A549 (cell line): ENCODE data around the gene MACC1. TPM values are rescaled to one million over a fixed set of nuclear protein-coding genes. Genes with fewer than 3 reads are reported as not detected.

Experiments
- ATAC-seq, 2 experiments: fragments of 200-7000 bp in 1 of 2; fragments of >200 bp in 1 of 2; cut with Nextera tagmentation in 1 of 2; cut with Tn5 transposase in 1 of 2; 3 replicates each; pipeline versions ENCODE4 v1.8.0 to v1.9.1; 2018 to 2020; ENCODE audit warnings: mild to moderate bottlenecking in 1 of 2, moderate library complexity in 1 of 2
- CTCF ChIA-PET: fragments of 300-600 bp; sonication (Branson Sonifier 250); formaldehyde crosslinking; extraction: SDS; loops from one replicate; lab custom pipeline; 2021; ENCODE audit warnings: antibody characterized with exemption, inconsistent platforms; lab: Yijun Ruan, JAX
- POLR2A ChIA-PET: fragments of 350-600 bp; formaldehyde crosslinking; extraction: SDS; loops from one replicate; lab custom pipeline; 2021; ENCODE audit warnings: antibody characterized with exemption, inconsistent platforms; lab: Yijun Ruan, JAX
- DNase-seq, 2 experiments: peaks; one replicate each; pipeline versions ENCODE4 v3.0.0 to v3.0.0-alpha.2; 2011 to 2016; ENCODE audit warnings: low read depth in 1 of 2, low spot score in 1 of 2
- FAIRE-seq: peaks from 2 replicates; lab custom pipeline; 2011; peaks lifted over from hg19 to GRCh38; lab: Jason Lieb, UNC
- H3K27ac ChIP-seq, 2 experiments: fragments of >200 bp; sonication (Bioruptor Twin); formaldehyde crosslinking; 3 replicates each; pipeline ENCODE4 v1.5.1; 2016 to 2017
- H3K4me1 ChIP-seq: fragments of >200 bp; sonication (Bioruptor Twin); formaldehyde crosslinking; 3 replicates; pipeline ENCODE4 v1.6.1; 2016
- H3K4me2 ChIP-seq: fragments of >200 bp; sonication (Bioruptor Twin); formaldehyde crosslinking; 3 replicates; pipeline ENCODE4 v1.6.1; 2016
- H3K4me3 ChIP-seq: fragments of >200 bp; sonication (Bioruptor Twin); formaldehyde crosslinking; 3 replicates; pipeline ENCODE4 v1.5.1; 2016
- H3K9me3 ChIP-seq: fragments of >200 bp; sonication (Bioruptor Twin); formaldehyde crosslinking; 3 replicates; pipeline ENCODE4 v1.6.1; 2016
- BCL3 ChIP-seq: fragments of >200 bp; sonication (Bioruptor Twin); formaldehyde crosslinking; IDR thresholded peaks from 3 replicates; pipeline ENCODE4 v1.6.1; 2016
- BHLHE40 ChIP-seq: IDR thresholded peaks from 2 replicates; pipeline ENCODE4 v1.6.1; 2012; ENCODE audit warnings: low read depth, low read length, inconsistent platforms
- CBX2 ChIP-seq: fragments of 200-600 bp; sonication (generic); IDR thresholded peaks from 2 replicates; pipeline ENCODE4 v1.6.1; 2016; ENCODE audit warnings: low read depth, mild to moderate bottlenecking, borderline replicate concordance
- CBX8 ChIP-seq: fragments of 200-600 bp; sonication (generic); IDR thresholded peaks from 2 replicates; pipeline ENCODE4 v1.6.1; 2016
- CHD2 ChIP-seq: fragments of 150-350 bp; IDR thresholded peaks from 2 replicates; pipeline ENCODE4 v1.6.1; 2014; ENCODE audit warnings: low read length; ENCODE audit not compliant: partially characterized antibody
- CHD4 ChIP-seq: fragments of 200-600 bp; sonication (generic); IDR thresholded peaks from 2 replicates; pipeline ENCODE4 v1.6.1; 2016; ENCODE audit warnings: antibody characterized with exemption, mild to moderate bottlenecking, borderline replicate concordance
- CTCF ChIP-seq: fragments of >200 bp; sonication (Bioruptor Twin); formaldehyde crosslinking; IDR thresholded peaks from 3 replicates; pipeline ENCODE4 v1.5.1; 2016
- E2F6 ChIP-seq: IDR thresholded peaks from 2 replicates; pipeline ENCODE4 v1.6.1; 2012; ENCODE audit warnings: low read depth, borderline replicate concordance
- EP300 ChIP-seq, 2 experiments: fragments of >200 bp; sonication (Bioruptor Twin); formaldehyde crosslinking; IDR thresholded peaks; 2 replicates in 1 of 2; 3 replicates in 1 of 2; pipeline ENCODE4 v1.6.1; 2016 to 2017
- FOSL2 ChIP-seq, 2 experiments: fragments of 450-650 bp in 1 of 2; fragments of >200 bp in 1 of 2; sonication (Bioruptor Twin) in 1 of 2; formaldehyde crosslinking; IDR thresholded peaks; 2 replicates each; pipeline versions ENCODE4 v1.5.0 to v1.6.1; 2016 to 2020; ENCODE audit warnings: mild to moderate bottlenecking in 1 of 2, moderate library complexity in 1 of 2
- HDAC2 ChIP-seq: fragments of 200-600 bp; sonication (generic); IDR thresholded peaks from 2 replicates; pipeline ENCODE4 v1.6.1; 2016
- HEYL ChIP-seq: fragments of 250-450 bp; sonication (Bioruptor Pico); IDR thresholded peaks from 2 replicates; pipeline ENCODE4 v1.8.0; 2021; ENCODE audit warnings: mild to moderate bottlenecking, moderate library complexity
- HOXB13 ChIP-seq: fragments of 250-450 bp; sonication (Bioruptor Pico); IDR thresholded peaks from 2 replicates; pipeline ENCODE4 v1.5.0; 2020; ENCODE audit warnings: low read depth, mild to moderate bottlenecking, moderate library complexity
- JUN ChIP-seq, 2 experiments: fragments of >200 bp; sonication (Bioruptor Twin); formaldehyde crosslinking; IDR thresholded peaks; 2 replicates in 1 of 2; 3 replicates in 1 of 2; pipeline ENCODE4 v1.6.1; 2016 to 2017
- JUNB ChIP-seq: fragments of >200 bp; sonication (Bioruptor Twin); formaldehyde crosslinking; IDR thresholded peaks from 2 replicates; pipeline ENCODE4 v1.6.1; 2016
- KDM5A ChIP-seq: fragments of 200-600 bp; sonication (generic); IDR thresholded peaks from 2 replicates; pipeline ENCODE4 v1.6.1; 2016; ENCODE audit warnings: antibody characterized with exemption, mild to moderate bottlenecking
- MYC ChIP-seq: IDR thresholded peaks from 2 replicates; pipeline ENCODE4 v1.6.1; 2012; ENCODE audit warnings: mild to moderate bottlenecking, inconsistent platforms, low read length, improper control_type of control experiment, borderline replicate concordance
- NR3C1 ChIP-seq: fragments of >200 bp; sonication (Bioruptor Twin); formaldehyde crosslinking; IDR thresholded peaks from 3 replicates; pipeline ENCODE4 v1.6.1; 2017
- RAD21 ChIP-seq, 2 experiments: fragments of >200 bp in 1 of 2; sonication (Bioruptor Twin) in 1 of 2; formaldehyde crosslinking in 1 of 2; IDR thresholded peaks in 1 of 2; conservative IDR thresholded peaks in 1 of 2; 2 replicates in 1 of 2; 3 replicates in 1 of 2; pipeline ENCODE4 v1.6.1; 2012 to 2018; ENCODE audit warnings: inconsistent platforms in 1 of 2
- REST ChIP-seq: fragments of 200-600 bp; sonication (generic); IDR thresholded peaks from 2 replicates; pipeline ENCODE4 v1.6.1; 2016; ENCODE audit warnings: antibody characterized with exemption, mild to moderate bottlenecking, moderate library complexity
- SMC3 ChIP-seq: fragments of >200 bp; sonication (Bioruptor Twin); formaldehyde crosslinking; IDR thresholded peaks from 3 replicates; pipeline ENCODE4 v1.6.1; 2018; ENCODE audit warnings: inconsistent platforms
- TFCP2L1 ChIP-seq: fragments of 250-450 bp; sonication (Bioruptor Pico); IDR thresholded peaks from 2 replicates; pipeline ENCODE4 v1.5.0; 2021; ENCODE audit warnings: mild to moderate bottlenecking
- WGBS: methylation state at CpG from one replicate; pipeline ENCODE4 v1.1.6; 2017; ENCODE audit errors: missing lambda C conversion rate; 5-methylcytosine and 5-hydroxymethylcytosine counted together
- polyA plus RNA-seq, 4 experiments: library from polyadenylated mRNA; depleted of rRNA in 3 of 4; stranded (reverse); fragments of >200 nt; fragmentation: RNase III in 1 of 4; extraction: RNeasy Plus Mini Kit Qiagen cat#74134 plus additional on column Dnase treatment in 1 of 4; gene quantifications; 2 replicates in 3 of 4; 3 replicates in 1 of 4; pipeline ENCODE4 v1.2.3, GENCODE V29; 2011 to 2017

MACC1 gene
- polyA plus RNA-seq, 2 of the 4 experiments (the other 2 are of a cell fraction): 0.01 TPM; not detected in 1

GRCh38 chr7:20172736-20173334 lies 44.3 kb downstream of the MACC1 start:
- WGBS: 28% methylated on average over 3 of the region's 3 CpGs
- POLR2A ChIA-PET: no interaction called here
- FAIRE-seq: peak; percentile 32
- peak; percentile 93 to 99 for ATAC-seq
- H3K4me3 ChIP-seq: no peak overlapping the region
- H3K27ac ChIP-seq: peak overlapping the region in 1 of 2 experiments; percentile 57; a peak in 1 of 6 replicates
- peak; percentile 61 to 76 for DNase-seq
- H3K9me3 ChIP-seq: no peaks in the 10 kb centered on the region
- CTCF ChIA-PET: interaction anchor here (0.6 to 4.2 kb wide), 45 partner anchors 8 to 463 kb away, joined by 3 to 67 read pairs (median 4); partner anchors contain the start of gene ITGB8
- H3K4me2 ChIP-seq: no peak overlapping the region
- H3K4me1 ChIP-seq: no peaks in the 10 kb centered on the region
- no peak for TF ChIP-seq BHLHE40
- TF ChIP-seq CTCF: peak; percentile 81
- no peak for TF ChIP-seq KDM5A
- no peak for TF ChIP-seq NR3C1
- peak; percentile 94 to 96 for TF ChIP-seq RAD21 (conservative IDR thresholded peaks at IDR 0.05 in 1 of 2, IDR thresholded peaks at IDR 0.05 in 1 of 2)
- TF ChIP-seq JUN (IDR thresholded peaks at IDR 0.05): no peak
- TF ChIP-seq TFCP2L1 (CRISPR knock-in tag): no peak
- TF ChIP-seq HOXB13 (CRISPR knock-in tag): no peak
- peak; percentile 98 for TF ChIP-seq SMC3
- no peak for TF ChIP-seq REST
- TF ChIP-seq CBX8: no peak
- TF ChIP-seq FOSL2 (IDR thresholded peaks at IDR 0.05): no peak
- TF ChIP-seq FOSL2 (CRISPR knock-in tag; IDR thresholded peaks at IDR 0.05): no peak

GRCh38 chr7:20170633-20171032 lies 46.6 kb downstream of the MACC1 start:
- WGBS: 73% methylated on average over 2 of the region's 2 CpGs
- TF ChIP-seq BHLHE40: no peak
- no peak for TF ChIP-seq TFCP2L1 (CRISPR knock-in tag)
- TF ChIP-seq BCL3: no peak
- TF ChIP-seq CHD4: no peak
- no peak for TF ChIP-seq E2F6
- no peak for TF ChIP-seq CBX2
- TF ChIP-seq CBX8: no peak
- no peak for TF ChIP-seq HDAC2
- TF ChIP-seq JUN (IDR thresholded peaks at IDR 0.05): no peak
- no peak for TF ChIP-seq CHD2
- TF ChIP-seq JUNB: no peak
- TF ChIP-seq HEYL (CRISPR knock-in tag): no peak
- TF ChIP-seq EP300 (IDR thresholded peaks at IDR 0.05): no peak
- TF ChIP-seq MYC: no peak
- CTCF ChIA-PET: interaction anchor here (0.6 to 4.2 kb wide), 6 partner anchors 159 to 428 kb away, joined by 3 to 67 read pairs (median 3); no protein-coding TSS in a partner anchor

More at GRCh38 chr7:20170633-20171032, 46.6 kb downstream of the MACC1 start:
- H3K9me3 ChIP-seq: no peaks in the 10 kb centered on the region
- H3K4me3 ChIP-seq: no peak overlapping the region
- POLR2A ChIA-PET: no interaction called here
- no peak for DNase-seq
- no peak overlapping the region for H3K27ac ChIP-seq
- H3K4me2 ChIP-seq: no peak overlapping the region
- no peaks in the 10 kb centered on the region for H3K4me1 ChIP-seq
- ATAC-seq: no peak
- FAIRE-seq: peak; percentile 77
